IMR-90 (cell line): ENCODE measurements around the gene ABCA7. TPM values are rescaled to one million over a fixed set of nuclear protein-coding genes. Genes with fewer than 3 reads are reported as not detected.

Experiments used
- ATAC-seq: fragments of 200-7000 bp; cut with Tn5 transposase; 2 replicates; pipeline ENCODE4 v1.9.1; 2020; ENCODE audit warnings: low read depth, mild to moderate bottlenecking, moderate library complexity
- BruUV-seq: library from RNA; stranded (reverse); fragments of 400-500 nt; replicated peaks from 2 replicates; lab custom pipeline; 2021; lab: Mats Ljungman, UMichigan
- CTCF ChIA-PET: fragments of 300-600 bp; formaldehyde crosslinking; extraction: SDS; loops from one replicate; lab custom pipeline; 2021; ENCODE audit warnings: antibody characterized with exemption; lab: Yijun Ruan, JAX
- POLR2A ChIA-PET: fragments of 300-600 bp; sonication (Branson Sonifier 250); formaldehyde crosslinking; loops from one replicate; lab custom pipeline; 2022; ENCODE audit warnings: antibody characterized with exemption; ENCODE audit not compliant: unreplicated experiment; lab: Charles Lee
- DNase-seq: peaks from one replicate; pipeline ENCODE4 v3.0.0; 2013
- H2AFZ ChIP-seq: replicated peaks from 2 replicates; pipeline ENCODE3; 2013; ENCODE audit warnings: low read length, mild to moderate bottlenecking; ENCODE audit not compliant: poor library complexity
- H2AK5ac ChIP-seq: 2 replicates; pipeline ENCODE4 v1.6.1; 2013; ENCODE audit warnings: low read depth, low read length, inconsistent platforms
- H2AK9ac ChIP-seq: replicated peaks from 2 replicates; pipeline ENCODE3; 2013; ENCODE audit warnings: mild to moderate bottlenecking, low read depth, low read length, moderate library complexity; ENCODE audit not compliant: poor library complexity
- H2BK120ac ChIP-seq: 2 replicates; pipeline ENCODE4 v1.6.1; 2013; ENCODE audit warnings: low read depth, low read length, inconsistent platforms
- H2BK15ac ChIP-seq: 3 replicates; pipeline ENCODE4 v1.6.1; 2013; ENCODE audit warnings: low read depth, low read length, inconsistent platforms
- H2BK20ac ChIP-seq: 2 replicates; pipeline ENCODE4 v1.6.1; 2013; ENCODE audit warnings: low read depth, mild to moderate bottlenecking, inconsistent platforms, low read length, moderate library complexity
- H2BK5ac ChIP-seq: 2 replicates; pipeline ENCODE4 v1.6.1; 2013; ENCODE audit warnings: mild to moderate bottlenecking, low read depth, low read length, inconsistent platforms; ENCODE audit not compliant: poor library complexity, severe bottlenecking
- H3K14ac ChIP-seq: replicated peaks from 2 replicates; pipeline ENCODE4 v1.6.1; 2013; ENCODE audit warnings: low read depth, low read length, inconsistent platforms
- H3K18ac ChIP-seq: 2 replicates; pipeline ENCODE4 v1.6.1; 2013; ENCODE audit warnings: low read depth, low read length, control low read depth
- H3K23ac ChIP-seq: 2 replicates; pipeline ENCODE4 v1.6.1; 2013; ENCODE audit warnings: low read depth, low read length, inconsistent platforms
- H3K27ac ChIP-seq: 2 replicates; pipeline ENCODE4 v1.5.1; 2013; ENCODE audit warnings: mild to moderate bottlenecking, control low read depth, low read length; ENCODE audit not compliant: insufficient read depth
- H3K27me3 ChIP-seq: 2 replicates; pipeline ENCODE4 v1.6.1; 2013; ENCODE audit warnings: low read length; ENCODE audit not compliant: control insufficient read depth, insufficient read depth
- H3K36me3 ChIP-seq: 2 replicates; pipeline ENCODE4 v1.6.1; 2013; ENCODE audit warnings: low read length, mixed read lengths; ENCODE audit not compliant: control insufficient read depth, insufficient read depth
- H3K4ac ChIP-seq: 2 replicates; pipeline ENCODE4 v1.6.1; 2013; ENCODE audit warnings: low read depth, low read length, inconsistent platforms
- H3K4me1 ChIP-seq: 2 replicates; pipeline ENCODE4 v1.6.1; 2013; ENCODE audit warnings: low read length, mixed read lengths; ENCODE audit not compliant: control insufficient read depth, insufficient read depth
- H3K4me2 ChIP-seq: 2 replicates; pipeline ENCODE4 v1.6.1; 2013; ENCODE audit warnings: low read depth, mild to moderate bottlenecking, control low read depth, low read length, moderate library complexity
- H3K4me3 ChIP-seq: 2 replicates; pipeline ENCODE4 v1.5.1; 2013; ENCODE audit warnings: low read depth, mild to moderate bottlenecking, control low read depth, low read length, moderate library complexity; ENCODE audit not compliant: insufficient read depth
- H3K56ac ChIP-seq: 2 replicates; pipeline ENCODE4 v1.6.1; 2013; ENCODE audit warnings: low read length, inconsistent platforms; ENCODE audit not compliant: insufficient read depth; ENCODE audit errors: extremely low read depth
- H3K79me1 ChIP-seq, 2 experiments: 2 replicates each; pipeline ENCODE4 v1.6.1; 2013; ENCODE audit warnings: low read length in 2 of 2, inconsistent platforms in 1 of 2, low read depth in 1 of 2
- H3K9ac ChIP-seq: 2 replicates; pipeline ENCODE4 v1.6.1; 2013; ENCODE audit warnings: low read depth, low read length, control low read depth
- H3K9me1 ChIP-seq: 2 replicates; pipeline ENCODE4 v1.6.1; 2013; ENCODE audit warnings: low read length, inconsistent platforms; ENCODE audit not compliant: insufficient read depth
- H3K9me3 ChIP-seq: 2 replicates; pipeline ENCODE4 v1.6.1; 2013; ENCODE audit warnings: low read length; ENCODE audit not compliant: control insufficient read depth, insufficient read depth
- H4K20me1 ChIP-seq: 2 replicates; pipeline ENCODE4 v1.6.1; 2013; ENCODE audit warnings: low read length, inconsistent platforms; ENCODE audit not compliant: insufficient read depth
- H4K5ac ChIP-seq: 2 replicates; pipeline ENCODE4 v1.6.1; 2013; ENCODE audit warnings: mild to moderate bottlenecking, low read depth, low read length, control low read depth
- H4K8ac ChIP-seq, 2 experiments: 2 replicates each; pipeline ENCODE4 v1.6.1; 2013; ENCODE audit warnings: low read depth in 2 of 2, low read length in 2 of 2, control low read depth in 1 of 2, inconsistent platforms in 1 of 2
- H4K91ac ChIP-seq: 2 replicates; pipeline ENCODE4 v1.6.1; 2013; ENCODE audit warnings: low read depth, low read length, inconsistent platforms; ENCODE audit not compliant: insufficient read depth
- BHLHE40 ChIP-seq: fragments of 150-350 bp; IDR thresholded peaks from 2 replicates; pipeline ENCODE4 v1.6.1; 2016; ENCODE audit warnings: mild to moderate bottlenecking, low read depth, low read length
- CEBPB ChIP-seq: IDR thresholded peaks from 2 replicates; pipeline ENCODE4 v1.6.1; 2012; ENCODE audit warnings: low read depth, low read length, improper control_type of control experiment
- CHD1 ChIP-seq: IDR thresholded peaks from 2 replicates; pipeline ENCODE4 v1.6.1; 2012; ENCODE audit warnings: low read depth, low read length, improper control_type of control experiment
- MAZ ChIP-seq: IDR thresholded peaks from 2 replicates; pipeline ENCODE4 v1.6.1; 2012; ENCODE audit warnings: low read depth, mild to moderate bottlenecking, low read length, improper control_type of control experiment, moderate library complexity, borderline replicate concordance
- MXI1 ChIP-seq: IDR thresholded peaks from 2 replicates; pipeline ENCODE4 v1.6.1; 2012; ENCODE audit warnings: low read depth, mild to moderate bottlenecking, low read length, moderate library complexity, borderline replicate concordance
- POLR2A ChIP-seq: IDR thresholded peaks from 2 replicates; pipeline ENCODE4 v1.6.1; 2012; ENCODE audit warnings: mild to moderate bottlenecking, low read depth, low read length
- RCOR1 ChIP-seq: IDR thresholded peaks from 2 replicates; pipeline ENCODE4 v1.6.1; 2012; ENCODE audit warnings: mild to moderate bottlenecking, low read length, improper control_type of control experiment; ENCODE audit not compliant: insufficient replicate concordance
- RFX5 ChIP-seq: IDR thresholded peaks from 2 replicates; pipeline ENCODE4 v1.8.0; 2012; ENCODE audit warnings: low read depth, mild to moderate bottlenecking, low read length, moderate library complexity
- SMC3 ChIP-seq: fragments of 150-350 bp; IDR thresholded peaks from 2 replicates; pipeline ENCODE4 v1.6.1; 2016; ENCODE audit warnings: low read depth, mild to moderate bottlenecking, antibody characterized with exemption, low read length, moderate library complexity
- WGBS, 2 experiments: methylation state at CpG; one replicate each; pipeline versions ENCODE4 v1.1.5 to v1.1.7; 2013; ENCODE audit warnings: missing lambda C conversion rate in 2 of 2; ENCODE audit not compliant: insufficient read length in 1 of 2; ENCODE audit errors: extremely low coverage in 2 of 2; 5-methylcytosine and 5-hydroxymethylcytosine counted together
- dilution Hi-C: fragments of 300-500 bp; cut with HindIII; formaldehyde crosslinking; loops from one replicate; pipeline ENCODE4 v1.14.3; 2018; ENCODE audit warnings: low sequenced_read_pairs; ENCODE audit not compliant: unreplicated experiment
- in situ Hi-C: fragments of 300-500 bp; cut with MboI; formaldehyde crosslinking; loops from 3 replicates; pipeline ENCODE4 v1.14.3; 2019; ENCODE audit warnings: low sequenced_read_pairs, inconsistent platforms, mixed read lengths
- intact Hi-C: fragments of 100-400 bp; cut with micrococcal nuclease; formaldehyde crosslinking; loops from 2 replicates; pipeline ENCODE4 v1.10.0; 2022
- polyA plus RNA-seq, 3 experiments: library from polyadenylated mRNA; depleted of rRNA; stranded (reverse); fragments of >200 nt; gene quantifications; 2 replicates each; pipeline ENCODE4 v1.2.3, GENCODE V29; 2012; ENCODE audit warnings: low replicate concordance in 1 of 3
- total RNA-seq: library from RNA; depleted of rRNA; stranded (reverse); fragments of >200 nt; gene quantifications from 2 replicates; pipeline ENCODE4 v1.2.3, GENCODE V29; 2012
- TF ChIP-seq, protein P1 (sequence below): fragments of 150-350 bp; IDR thresholded peaks from 2 replicates; pipeline ENCODE4 v1.6.1; 2016; ENCODE audit warnings: low read depth, mild to moderate bottlenecking, low read length, moderate library complexity, borderline replicate concordance
- TF ChIP-seq, protein P2 (sequence below): conservative IDR thresholded peaks from 2 replicates; pipeline ENCODE4 v1.5.1; 2012; ENCODE audit warnings: mild to moderate bottlenecking, low read depth, low read length, improper control_type of control experiment

ABCA7 gene
- total and polyA plus RNA-seq, 2 of the 4 experiments (the other 2 are of a cell fraction), result 0.36 to 3.3 TPM

DNA sequence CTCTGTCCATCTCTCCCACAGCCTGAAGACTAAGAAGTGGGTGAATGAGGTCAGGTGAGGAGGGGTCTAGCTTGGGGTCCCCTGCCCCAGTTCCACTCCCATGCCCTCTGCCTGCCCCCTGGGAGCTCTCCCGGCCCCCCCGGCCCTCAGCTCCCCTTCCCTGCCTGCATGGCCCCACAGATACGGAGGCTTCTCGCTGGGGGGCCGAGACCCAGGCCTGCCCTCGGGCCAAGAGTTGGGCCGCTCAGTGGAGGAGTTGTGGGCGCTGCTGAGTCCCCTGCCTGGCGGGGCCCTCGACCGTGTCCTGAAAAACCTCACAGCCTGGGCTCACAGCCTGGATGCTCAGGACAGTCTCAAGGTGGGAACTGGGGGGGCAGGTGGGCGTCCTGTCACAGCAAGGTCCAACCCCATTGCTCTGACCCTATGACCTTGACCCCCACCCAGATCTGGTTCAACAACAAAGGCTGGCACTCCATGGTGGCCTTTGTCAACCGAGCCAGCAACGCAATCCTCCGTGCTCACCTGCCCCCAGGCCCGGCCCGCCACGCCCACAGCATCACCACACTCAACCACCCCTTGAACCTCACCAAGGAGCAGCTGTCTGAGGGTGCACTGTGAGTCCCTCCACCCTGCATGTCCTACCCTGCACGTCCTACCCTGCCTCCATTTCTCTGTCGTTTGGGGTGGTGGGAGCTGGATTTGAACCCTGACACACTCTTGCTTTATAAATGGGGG, 16.1 kb downstream of the ABCA7 start:
- H2AK5ac ChIP-seq, result no peak overlapping the region
- no peak overlapping the region for H2BK20ac ChIP-seq
- no peak overlapping the region for H2AK9ac ChIP-seq
- TF ChIP-seq POLR2A (no peak), RFX5 (no peak), MAZ (no peak), CEBPB (no peak), MXI1 (no peak), SMC3 (no peak), RCOR1 (no peak), CHD1 (no peak), BHLHE40 (no peak)
- TF ChIP-seq, protein P1, sequence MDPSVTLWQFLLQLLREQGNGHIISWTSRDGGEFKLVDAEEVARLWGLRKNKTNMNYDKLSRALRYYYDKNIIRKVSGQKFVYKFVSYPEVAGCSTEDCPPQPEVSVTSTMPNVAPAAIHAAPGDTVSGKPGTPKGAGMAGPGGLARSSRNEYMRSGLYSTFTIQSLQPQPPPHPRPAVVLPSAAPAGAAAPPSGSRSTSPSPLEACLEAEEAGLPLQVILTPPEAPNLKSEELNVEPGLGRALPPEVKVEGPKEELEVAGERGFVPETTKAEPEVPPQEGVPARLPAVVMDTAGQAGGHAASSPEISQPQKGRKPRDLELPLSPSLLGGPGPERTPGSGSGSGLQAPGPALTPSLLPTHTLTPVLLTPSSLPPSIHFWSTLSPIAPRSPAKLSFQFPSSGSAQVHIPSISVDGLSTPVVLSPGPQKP, result no peak
- TF ChIP-seq, protein P2, sequence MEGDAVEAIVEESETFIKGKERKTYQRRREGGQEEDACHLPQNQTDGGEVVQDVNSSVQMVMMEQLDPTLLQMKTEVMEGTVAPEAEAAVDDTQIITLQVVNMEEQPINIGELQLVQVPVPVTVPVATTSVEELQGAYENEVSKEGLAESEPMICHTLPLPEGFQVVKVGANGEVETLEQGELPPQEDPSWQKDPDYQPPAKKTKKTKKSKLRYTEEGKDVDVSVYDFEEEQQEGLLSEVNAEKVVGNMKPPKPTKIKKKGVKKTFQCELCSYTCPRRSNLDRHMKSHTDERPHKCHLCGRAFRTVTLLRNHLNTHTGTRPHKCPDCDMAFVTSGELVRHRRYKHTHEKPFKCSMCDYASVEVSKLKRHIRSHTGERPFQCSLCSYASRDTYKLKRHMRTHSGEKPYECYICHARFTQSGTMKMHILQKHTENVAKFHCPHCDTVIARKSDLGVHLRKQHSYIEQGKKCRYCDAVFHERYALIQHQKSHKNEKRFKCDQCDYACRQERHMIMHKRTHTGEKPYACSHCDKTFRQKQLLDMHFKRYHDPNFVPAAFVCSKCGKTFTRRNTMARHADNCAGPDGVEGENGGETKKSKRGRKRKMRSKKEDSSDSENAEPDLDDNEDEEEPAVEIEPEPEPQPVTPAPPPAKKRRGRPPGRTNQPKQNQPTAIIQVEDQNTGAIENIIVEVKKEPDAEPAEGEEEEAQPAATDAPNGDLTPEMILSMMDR, result no peak
- ChIA-PET POLR2A (no interaction called here), CTCF (no interaction called here)
- no peaks in the 10 kb centered on the region for H3K79me1 ChIP-seq
- H3K36me3 ChIP-seq, result peaks cover 1% of the 10 kb centered on the region; the same call in 1 of the 2 replicates
- H4K5ac ChIP-seq, result no peak overlapping the region
- no peak overlapping the region for H2BK5ac ChIP-seq
- dilution Hi-C loops (no loop called here), intact Hi-C loops (no loop called here), in situ Hi-C loops (no loop called here)
- peaks cover 41% of the 10 kb centered on the region for H3K9me3 ChIP-seq
- 100% methylated on average over 4 of the region's 20 CpGs; no CpG with 5 or more reads in 1 of the 2 experiments for WGBS, 2 experiments
- H3K18ac ChIP-seq, result no peak overlapping the region
- H4K20me1 ChIP-seq, result no peaks in the 10 kb centered on the region
- no peak overlapping the region for H2BK120ac ChIP-seq
- no peak overlapping the region for H4K8ac ChIP-seq
- no peak overlapping the region for H3K4ac ChIP-seq
- H3K9ac ChIP-seq, result no peak overlapping the region
- H2BK15ac ChIP-seq, result no peak overlapping the region
- H3K27me3 ChIP-seq, result no peaks in the 10 kb centered on the region
- H3K27ac ChIP-seq, result no peak overlapping the region
- DNase-seq (no peak), ATAC-seq (no peak)
- BruUV-seq, result no TSS peak
- H3K56ac ChIP-seq, result no peak overlapping the region
- no peak overlapping the region for H3K14ac ChIP-seq
- H2AFZ ChIP-seq, result no peak overlapping the region
- no peak overlapping the region for H3K23ac ChIP-seq
- H3K9me1 ChIP-seq, result no peaks in the 10 kb centered on the region
- H3K4me1 ChIP-seq, result no peaks in the 10 kb centered on the region
- no peak overlapping the region for H3K4me3 ChIP-seq
- no peak overlapping the region for H3K4me2 ChIP-seq
- H4K91ac ChIP-seq, result no peak overlapping the region
